ENCODE results near the gene IL27RA.

IL27RA gene

DNA sequence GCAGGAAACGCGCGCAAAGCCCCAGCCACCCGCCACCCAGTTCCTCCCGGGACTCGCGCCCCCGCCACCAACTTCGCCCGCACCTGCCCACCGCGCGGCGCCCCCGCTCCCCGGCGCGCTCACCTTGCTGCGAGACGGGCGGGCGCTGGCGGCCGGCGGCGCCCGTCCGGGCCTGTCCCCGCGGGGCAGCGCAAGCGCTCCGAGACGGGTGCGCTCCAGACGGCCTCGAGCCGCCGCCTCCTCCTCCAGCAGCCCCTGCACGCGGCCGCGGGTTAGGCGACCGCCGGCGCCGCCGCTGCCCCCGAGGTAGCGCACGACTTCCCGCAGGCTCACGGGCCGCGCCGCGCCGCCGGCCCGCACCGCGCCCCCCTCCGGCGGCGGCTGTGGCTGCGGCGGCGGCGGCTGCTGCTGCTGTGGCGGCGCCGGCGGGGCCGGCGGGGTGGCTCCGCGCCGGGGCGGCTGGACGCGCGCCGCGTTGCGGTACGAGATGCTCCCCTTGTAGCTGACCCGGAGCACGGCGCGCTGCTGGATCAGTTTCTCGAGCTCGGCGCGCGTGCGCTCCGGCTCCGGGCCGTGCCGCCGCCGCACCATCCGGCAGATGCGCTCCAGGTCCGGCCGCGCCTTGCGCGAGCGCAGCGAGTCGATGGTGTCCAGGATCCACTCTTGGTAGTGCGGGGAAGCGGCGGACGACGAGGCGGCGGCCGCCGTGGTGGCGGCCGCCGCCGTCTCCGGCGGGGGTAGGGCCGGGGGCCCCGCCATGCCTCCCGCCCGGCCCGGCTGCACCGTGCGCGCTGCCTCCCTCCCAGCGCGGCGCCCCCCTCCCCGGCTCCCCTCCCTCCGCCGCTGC, 58.3 kb downstream of the IL27RA start:
- TF ChIP-seq, protein P1, sequence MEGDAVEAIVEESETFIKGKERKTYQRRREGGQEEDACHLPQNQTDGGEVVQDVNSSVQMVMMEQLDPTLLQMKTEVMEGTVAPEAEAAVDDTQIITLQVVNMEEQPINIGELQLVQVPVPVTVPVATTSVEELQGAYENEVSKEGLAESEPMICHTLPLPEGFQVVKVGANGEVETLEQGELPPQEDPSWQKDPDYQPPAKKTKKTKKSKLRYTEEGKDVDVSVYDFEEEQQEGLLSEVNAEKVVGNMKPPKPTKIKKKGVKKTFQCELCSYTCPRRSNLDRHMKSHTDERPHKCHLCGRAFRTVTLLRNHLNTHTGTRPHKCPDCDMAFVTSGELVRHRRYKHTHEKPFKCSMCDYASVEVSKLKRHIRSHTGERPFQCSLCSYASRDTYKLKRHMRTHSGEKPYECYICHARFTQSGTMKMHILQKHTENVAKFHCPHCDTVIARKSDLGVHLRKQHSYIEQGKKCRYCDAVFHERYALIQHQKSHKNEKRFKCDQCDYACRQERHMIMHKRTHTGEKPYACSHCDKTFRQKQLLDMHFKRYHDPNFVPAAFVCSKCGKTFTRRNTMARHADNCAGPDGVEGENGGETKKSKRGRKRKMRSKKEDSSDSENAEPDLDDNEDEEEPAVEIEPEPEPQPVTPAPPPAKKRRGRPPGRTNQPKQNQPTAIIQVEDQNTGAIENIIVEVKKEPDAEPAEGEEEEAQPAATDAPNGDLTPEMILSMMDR (IDR thresholded peaks at IDR 0.05): peak; percentile 36; the same call in 1 of the 2 replicates

DNA sequence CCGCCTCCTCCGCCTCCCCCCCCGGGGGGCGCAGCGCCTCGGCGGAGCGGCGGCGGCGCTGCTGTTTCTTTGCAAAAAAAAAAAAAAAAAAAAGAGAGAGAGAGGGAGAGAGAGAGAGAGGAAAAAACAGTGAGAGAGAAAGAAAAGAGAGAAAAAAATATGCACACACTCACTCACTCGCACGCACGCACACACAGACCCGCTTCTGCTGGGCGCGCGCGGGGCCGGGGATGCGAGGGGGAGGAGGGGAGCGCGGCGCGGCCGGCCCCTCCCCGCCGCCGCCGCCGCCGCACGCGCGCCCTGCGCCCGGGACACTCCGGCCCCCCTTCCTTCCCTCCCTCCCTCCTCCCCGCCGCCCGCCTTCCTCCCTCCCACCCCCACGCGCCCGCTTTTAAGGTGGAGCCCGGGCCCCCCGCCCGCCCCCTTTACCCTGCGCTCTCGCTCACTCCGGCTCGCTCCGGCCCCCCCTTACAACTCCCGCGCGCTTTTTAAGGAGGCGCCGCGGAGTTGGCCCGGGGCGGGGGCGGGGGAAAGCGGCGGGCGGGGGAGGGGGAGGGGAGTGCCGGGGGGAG, 59.0 kb downstream of the IL27RA start, which contains the start of gene SAMD1:
TSS of gene SAMD1 (minus strand) at position 243 of the 572 bp plus-strand sequence.
- TF ChIP-seq, protein P1 (IDR thresholded peaks at IDR 0.05): no peak

DNA sequence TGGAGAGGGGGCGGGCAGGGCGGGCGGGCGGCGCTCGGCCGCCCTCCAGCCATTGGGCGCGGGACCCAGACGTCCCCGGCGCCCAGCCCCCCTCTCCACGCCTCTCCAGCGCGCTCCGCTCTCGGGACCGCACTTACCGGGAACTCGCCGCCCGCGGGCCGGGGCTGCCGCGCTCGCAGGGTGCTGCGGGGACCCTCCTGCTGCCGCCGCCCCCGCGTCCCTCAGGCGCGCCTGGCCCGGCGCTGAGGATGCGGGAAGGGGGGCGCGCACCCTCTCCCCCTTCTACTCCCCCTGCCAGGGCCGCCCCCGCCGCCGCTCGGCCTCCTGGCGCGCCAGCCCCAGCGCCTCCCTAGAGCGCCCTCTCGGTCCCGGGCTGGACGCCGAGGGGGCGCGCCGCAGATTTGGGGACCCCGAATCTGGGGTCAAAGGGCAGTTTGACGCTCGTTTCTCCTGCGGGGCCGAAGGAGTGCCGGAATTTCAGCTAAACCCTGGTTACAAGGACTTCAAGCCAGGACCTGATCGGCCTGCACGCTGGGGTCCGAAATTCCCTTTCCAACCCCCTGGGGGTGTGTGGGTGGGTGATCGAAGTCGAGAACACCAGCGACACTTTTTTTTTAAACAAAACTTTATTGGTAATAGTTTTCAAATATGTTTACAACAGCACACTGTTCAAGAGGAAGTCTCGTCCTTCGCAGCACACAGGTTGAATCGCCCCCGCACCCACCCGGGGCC, 59.7 kb downstream of the IL27RA start:
- TF ChIP-seq, protein P1 (IDR thresholded peaks at IDR 0.05): peak; percentile 47

DNA sequence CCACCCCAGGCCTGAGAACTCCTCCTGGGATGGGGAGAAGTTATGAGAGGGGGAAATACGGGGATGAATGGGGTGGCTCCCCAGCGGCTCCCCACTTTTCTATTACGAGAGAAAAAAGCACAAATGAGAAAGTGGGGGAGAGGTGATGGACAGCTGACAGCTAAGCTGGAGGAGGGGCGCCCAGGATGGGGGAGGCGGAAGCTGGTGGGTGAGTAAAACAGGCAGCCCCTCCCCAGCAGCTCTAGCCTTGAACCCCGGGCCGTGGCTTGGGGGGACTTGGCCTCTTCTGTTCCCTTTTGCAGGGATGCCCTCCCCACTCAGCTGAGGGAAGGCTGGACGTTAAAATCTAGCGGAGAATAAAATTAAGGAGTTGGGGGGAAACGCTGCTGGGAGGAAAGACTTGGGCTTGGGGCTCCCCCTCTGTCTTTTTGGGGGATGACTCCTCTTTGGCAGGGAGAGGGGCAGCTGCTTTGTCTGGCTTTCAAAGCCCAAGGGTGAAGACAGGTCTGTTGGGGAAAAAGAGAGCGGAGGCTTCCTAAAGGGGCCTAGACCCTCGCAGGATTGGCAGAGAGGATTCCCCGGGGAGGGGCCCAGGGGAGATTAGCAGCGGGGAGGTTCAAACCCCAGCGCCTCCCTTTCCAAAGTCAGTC, 60.4 kb downstream of the IL27RA start:
- TF ChIP-seq, protein P1 (IDR thresholded peaks at IDR 0.05): no peak

DNA sequence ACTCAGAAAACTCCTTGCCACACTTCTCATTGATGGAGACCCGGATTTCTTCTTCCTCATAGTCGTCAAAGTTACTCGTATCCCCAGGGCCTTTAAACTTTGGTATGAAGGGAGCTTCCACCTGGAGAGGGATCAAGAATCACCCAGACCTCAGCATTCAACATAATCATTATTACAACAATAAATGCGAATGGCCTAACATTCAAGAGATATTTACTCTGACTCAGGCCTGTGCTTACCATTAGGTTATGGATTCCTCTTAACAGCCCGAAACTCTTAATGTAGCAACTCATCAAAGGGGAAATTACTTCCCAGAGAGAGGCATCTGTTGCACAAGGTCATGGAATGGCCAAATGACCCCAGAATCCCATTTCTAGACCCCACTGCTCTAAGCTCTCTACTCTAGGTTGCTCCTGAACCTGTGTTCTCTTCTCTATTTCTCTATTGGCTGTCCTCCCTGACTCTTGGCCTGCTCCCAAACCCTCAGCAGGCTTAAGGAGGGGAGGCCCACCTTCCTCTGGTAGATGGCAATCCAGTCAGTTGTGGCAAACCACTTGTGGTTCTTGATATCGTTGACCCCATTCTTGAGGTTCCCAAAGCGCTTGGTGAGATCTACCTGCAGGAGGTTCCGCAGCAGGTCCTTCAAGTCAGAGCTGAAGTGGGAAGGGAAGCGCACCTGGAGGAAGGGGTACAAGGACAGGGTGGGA, 61.7 kb downstream of the IL27RA start:
- TF ChIP-seq, protein P1 (IDR thresholded peaks at IDR 0.05): no peak

DNA sequence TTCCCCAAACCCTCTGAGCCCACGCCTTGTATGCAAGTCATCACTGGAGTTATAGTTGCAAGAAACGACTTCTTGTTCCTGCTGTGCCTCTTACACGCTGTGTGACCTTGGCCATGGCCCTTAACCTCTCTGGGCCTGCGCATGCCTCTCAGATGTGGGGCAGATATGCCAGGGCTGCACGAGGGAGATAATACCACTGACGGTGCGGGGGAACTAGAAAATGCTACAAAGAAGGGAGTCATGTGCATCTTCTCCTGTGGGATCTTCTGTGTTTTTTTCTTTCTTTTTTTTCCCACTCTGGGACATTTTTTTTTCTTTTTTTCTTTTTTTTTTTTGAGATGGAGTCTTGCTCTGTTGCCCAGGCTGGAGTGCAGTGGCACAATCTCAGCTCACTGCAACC, 63.3 kb downstream of the IL27RA start:
- TF ChIP-seq, protein P1 (IDR thresholded peaks at IDR 0.05): no peak
